Measurements from ENCODE around the gene TMEM255A.

The TMEM255A gene

GRCh38 chrX:120271218-120271617 lies 40.0 kb downstream of the TMEM255A start:
- in situ Hi-C loops (cut with HindIII; ENCODE audit: low sequenced_read_pairs): no loop called here

GRCh38 chrX:120270567-120270966 lies 40.7 kb downstream of the TMEM255A start:
- in situ Hi-C loops (cut with HindIII; ENCODE audit: low sequenced_read_pairs): no loop called here

- in situ Hi-C loops (cut with HindIII; ENCODE audit: low sequenced_read_pairs): no loop called here
Observed at GRCh38 chrX:120269373-120270035, 41.8 kb downstream of the TMEM255A start.

GRCh38 chrX:120264341-120264740 lies 46.9 kb downstream of the TMEM255A start:
- in situ Hi-C loops (cut with HindIII; ENCODE audit: low sequenced_read_pairs): no loop called here

- in situ Hi-C loops (cut with HindIII; ENCODE audit: low sequenced_read_pairs): no loop called here
Observed at GRCh38 chrX:120262859-120263708, 48.2 kb downstream of the TMEM255A start.

- in situ Hi-C loops (cut with HindIII; ENCODE audit: low sequenced_read_pairs): no loop called here
Observed at GRCh38 chrX:120260369-120260768, 50.9 kb downstream of the TMEM255A start.

GRCh38 chrX:120253784-120254183 lies 57.5 kb downstream of the TMEM255A start:
- in situ Hi-C loops (cut with HindIII; ENCODE audit: low sequenced_read_pairs): no loop called here

GRCh38 chrX:120251471-120252011 lies 59.7 kb downstream of the TMEM255A start:
- in situ Hi-C loops (cut with HindIII; ENCODE audit: low sequenced_read_pairs): no loop called here

- in situ Hi-C loops (cut with HindIII; ENCODE audit: low sequenced_read_pairs): no loop called here
Observed at GRCh38 chrX:120250522-120251271, 60.6 kb downstream of the TMEM255A start, which contains the start of gene ZBTB33. ZBTB33 (plus strand) TSS chrX:120250812; CDS start chrX:120253416, 2,604 bp downstream.

GRCh38 chrX:120244735-120245498 lies 66.3 kb downstream of the TMEM255A start:
- in situ Hi-C loops (cut with HindIII; ENCODE audit: low sequenced_read_pairs): no loop called here

- in situ Hi-C loops (cut with HindIII; ENCODE audit: low sequenced_read_pairs): no loop called here
Observed at GRCh38 chrX:120244395-120244734, 66.9 kb downstream of the TMEM255A start.

GRCh38 chrX:120242813-120243212 lies 68.4 kb downstream of the TMEM255A start:
- in situ Hi-C loops (cut with HindIII; ENCODE audit: low sequenced_read_pairs): no loop called here

- in situ Hi-C loops (cut with HindIII; ENCODE audit: low sequenced_read_pairs): no loop called here
Observed at GRCh38 chrX:120238933-120239332, 72.3 kb downstream of the TMEM255A start.

GRCh38 chrX:120236687-120237479 lies 74.4 kb downstream of the TMEM255A start:
- in situ Hi-C loops (cut with HindIII; ENCODE audit: low sequenced_read_pairs): no loop called here

GRCh38 chrX:120235284-120235683 lies 76.0 kb downstream of the TMEM255A start:
- in situ Hi-C loops (cut with HindIII; ENCODE audit: low sequenced_read_pairs): no loop called here

- in situ Hi-C loops (cut with HindIII; ENCODE audit: low sequenced_read_pairs): no loop called here
Observed at GRCh38 chrX:120228187-120228908, 82.9 kb downstream of the TMEM255A start.

- in situ Hi-C loops (cut with HindIII; ENCODE audit: low sequenced_read_pairs): no loop called here
Observed at GRCh38 chrX:120224388-120224787, 86.9 kb downstream of the TMEM255A start.

GRCh38 chrX:120223374-120223773 lies 87.9 kb downstream of the TMEM255A start:
- in situ Hi-C loops (cut with HindIII; ENCODE audit: low sequenced_read_pairs): no loop called here

Data from DLD1 (cell line).